GM21515 (cell line): ENCODE results near the gene SIRPA.
"Not testable (repeated sequence)": the region's sequence is repeated elsewhere in the genome, so short reads cannot be mapped to it uniquely, and the experiment has no call there.

Source experiments
- ATAC-seq: cut with Tn5 transposase; IDR thresholded peaks from one replicate; pipeline ENCODE4 v1.9.1; 2021; ENCODE audit not compliant: unreplicated experiment

Gene SIRPA

GRCh38 chr20:1905693-1906092 is 10.5 kb downstream of the SIRPA start:
- no peak for ATAC-seq

DNA sequence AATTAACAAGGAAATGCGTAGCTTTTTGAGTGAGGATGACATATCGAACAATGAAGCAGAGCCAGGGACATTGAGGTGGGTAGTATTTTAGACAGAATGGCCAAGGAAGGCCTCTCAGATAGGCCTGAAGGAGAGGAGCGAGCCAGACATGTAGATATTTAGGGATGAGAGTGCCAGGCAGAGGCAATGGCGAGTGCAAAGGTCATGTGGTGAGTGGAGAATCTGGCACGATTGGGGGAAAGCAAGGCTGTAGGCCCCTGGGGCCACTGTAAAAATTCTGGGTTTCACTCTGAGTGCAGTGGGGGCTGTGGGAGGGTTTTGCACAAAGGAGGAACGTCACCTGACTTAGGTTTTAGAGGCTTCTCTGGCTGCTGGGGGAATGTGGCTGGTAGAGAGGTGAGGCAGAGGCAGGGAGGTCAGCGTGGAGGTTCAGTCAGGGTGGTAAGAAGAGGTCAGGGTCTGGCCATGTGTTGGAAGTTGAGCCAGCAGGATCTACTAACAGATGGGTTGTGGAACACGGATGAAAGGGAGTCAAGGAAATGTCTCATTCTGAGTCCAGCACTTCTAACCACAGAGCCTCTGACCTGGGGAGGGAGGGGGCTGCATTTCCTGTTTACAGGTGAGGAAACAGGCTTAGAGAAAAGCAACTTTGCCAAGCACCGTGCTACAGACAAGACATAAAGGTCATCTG is 11.3 kb downstream of the SIRPA start:
- no peak for ATAC-seq

DNA sequence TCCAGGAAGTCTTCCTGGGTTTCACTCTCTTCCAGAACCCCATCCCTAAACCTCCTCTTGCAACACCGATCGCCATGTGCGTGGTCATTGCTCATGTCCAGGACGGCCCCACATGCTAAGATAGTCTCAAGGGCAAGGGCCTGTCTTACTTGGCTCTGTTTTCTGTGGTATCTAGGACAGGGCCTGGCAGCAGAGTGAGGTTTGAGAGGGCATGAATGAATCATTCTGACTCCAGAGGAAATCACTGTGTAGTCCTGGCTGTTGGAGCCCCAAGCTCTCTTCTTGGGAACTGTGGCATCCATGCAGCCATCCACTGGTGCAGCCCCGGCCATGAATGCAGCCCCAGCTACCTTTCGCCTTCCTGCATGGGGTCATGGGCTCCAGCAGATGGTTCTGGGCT is 12.4 kb downstream of the SIRPA start:
- ATAC-seq, result no peak

- ATAC-seq, result no peak
Observed at GRCh38 chr20:1908191-1908590, 13.0 kb downstream of the SIRPA start.

- no peak for ATAC-seq
Observed at GRCh38 chr20:1909097-1909496, 13.9 kb downstream of the SIRPA start.

- ATAC-seq, result no peak
Observed at GRCh38 chr20:1911536-1911935, 16.3 kb downstream of the SIRPA start.

GRCh38 chr20:1912053-1912452 is 16.8 kb downstream of the SIRPA start:
- no peak for ATAC-seq

DNA sequence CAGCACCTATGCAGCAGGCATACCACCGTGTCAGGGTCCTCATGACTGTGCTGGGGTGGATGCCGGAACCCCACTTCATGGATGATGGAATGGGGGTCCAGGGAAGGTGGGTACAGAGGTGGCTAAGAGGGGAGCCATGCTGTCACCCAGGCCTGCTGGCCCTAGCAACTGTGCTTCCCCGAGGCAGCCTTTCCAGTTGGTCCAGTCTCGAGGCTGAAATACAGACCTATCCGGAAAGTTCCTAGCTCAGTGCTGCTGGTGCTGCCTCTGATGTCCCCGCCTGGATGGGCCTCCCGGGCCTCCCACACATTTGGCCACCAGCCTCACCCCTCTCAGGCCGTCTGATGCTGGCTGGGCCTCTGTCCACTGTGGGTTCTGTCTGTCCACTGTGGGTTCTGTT is 17.4 kb downstream of the SIRPA start:
- ATAC-seq, result no peak

GRCh38 chr20:1915233-1915632 is 20.0 kb downstream of the SIRPA start:
- ATAC-seq, result not testable (repeated sequence)

GRCh38 chr20:1915725-1916124 is 20.5 kb downstream of the SIRPA start:
- ATAC-seq, result no peak

DNA sequence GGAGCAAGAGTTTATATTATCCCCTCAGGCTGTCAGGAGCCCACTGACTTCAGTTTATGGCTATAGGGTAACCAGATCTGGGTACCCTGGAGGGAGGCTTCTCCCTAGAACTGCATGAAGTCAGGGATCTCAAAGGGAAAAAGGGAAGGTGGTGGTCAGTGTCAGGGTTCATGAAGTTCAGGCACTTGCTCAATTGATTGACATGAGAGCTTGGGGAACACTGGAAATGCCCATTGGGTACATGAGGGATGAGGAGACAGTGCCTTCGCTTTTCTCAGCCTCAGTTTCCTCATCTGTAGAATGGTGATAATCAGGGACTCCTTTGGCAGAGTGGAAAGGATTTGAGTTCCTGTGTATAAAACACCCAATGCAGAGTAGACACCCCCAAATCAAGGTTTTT is 22.6 kb downstream of the SIRPA start:
- no peak for ATAC-seq

GRCh38 chr20:1918491-1919165 is 23.4 kb downstream of the SIRPA start:
- ATAC-seq, result no peak

- no peak for ATAC-seq
Observed at GRCh38 chr20:1920252-1920651, 25.0 kb downstream of the SIRPA start.

GRCh38 chr20:1920826-1921225 is 25.6 kb downstream of the SIRPA start:
- ATAC-seq, result no peak

DNA sequence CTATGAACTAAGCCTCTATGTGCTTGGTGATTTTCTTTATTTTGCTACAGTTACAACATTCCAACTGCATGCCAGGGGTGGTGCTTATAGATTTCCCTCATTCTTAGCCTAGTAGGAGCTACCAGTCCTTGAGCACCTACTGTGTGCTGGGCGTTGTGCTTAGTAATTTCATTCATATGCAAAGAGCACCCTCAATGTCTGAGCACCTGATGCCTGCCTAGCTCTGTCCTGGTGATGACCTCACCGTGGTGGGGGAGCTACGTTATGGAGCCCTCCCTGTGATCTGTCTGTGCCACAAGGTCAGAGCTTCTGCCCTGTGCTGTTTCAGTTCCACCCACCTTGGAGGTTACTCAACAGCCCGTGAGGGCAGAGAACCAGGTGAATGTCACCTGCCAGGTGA is 26.8 kb downstream of the SIRPA start:
- not testable (repeated sequence) for ATAC-seq

DNA sequence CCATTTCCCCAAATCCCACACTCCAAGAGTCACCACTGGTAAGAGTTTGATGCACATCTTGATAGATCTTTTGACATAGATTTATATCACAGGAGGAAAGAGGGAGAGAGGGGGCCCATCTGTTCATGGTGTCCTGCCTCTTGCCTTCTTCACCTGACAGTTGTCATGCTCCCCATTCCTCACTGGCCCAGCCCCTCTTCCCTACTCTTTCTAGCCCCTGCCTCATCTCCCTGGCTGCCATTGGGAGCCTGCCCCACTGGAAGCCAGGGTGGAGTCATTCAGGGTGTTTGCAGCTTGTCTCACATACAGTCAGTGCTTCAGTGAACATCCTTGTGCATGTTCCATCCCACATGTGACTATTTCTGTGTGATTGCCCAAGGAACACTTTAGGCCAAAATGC is 27.6 kb downstream of the SIRPA start:
- ATAC-seq, result no peak

DNA sequence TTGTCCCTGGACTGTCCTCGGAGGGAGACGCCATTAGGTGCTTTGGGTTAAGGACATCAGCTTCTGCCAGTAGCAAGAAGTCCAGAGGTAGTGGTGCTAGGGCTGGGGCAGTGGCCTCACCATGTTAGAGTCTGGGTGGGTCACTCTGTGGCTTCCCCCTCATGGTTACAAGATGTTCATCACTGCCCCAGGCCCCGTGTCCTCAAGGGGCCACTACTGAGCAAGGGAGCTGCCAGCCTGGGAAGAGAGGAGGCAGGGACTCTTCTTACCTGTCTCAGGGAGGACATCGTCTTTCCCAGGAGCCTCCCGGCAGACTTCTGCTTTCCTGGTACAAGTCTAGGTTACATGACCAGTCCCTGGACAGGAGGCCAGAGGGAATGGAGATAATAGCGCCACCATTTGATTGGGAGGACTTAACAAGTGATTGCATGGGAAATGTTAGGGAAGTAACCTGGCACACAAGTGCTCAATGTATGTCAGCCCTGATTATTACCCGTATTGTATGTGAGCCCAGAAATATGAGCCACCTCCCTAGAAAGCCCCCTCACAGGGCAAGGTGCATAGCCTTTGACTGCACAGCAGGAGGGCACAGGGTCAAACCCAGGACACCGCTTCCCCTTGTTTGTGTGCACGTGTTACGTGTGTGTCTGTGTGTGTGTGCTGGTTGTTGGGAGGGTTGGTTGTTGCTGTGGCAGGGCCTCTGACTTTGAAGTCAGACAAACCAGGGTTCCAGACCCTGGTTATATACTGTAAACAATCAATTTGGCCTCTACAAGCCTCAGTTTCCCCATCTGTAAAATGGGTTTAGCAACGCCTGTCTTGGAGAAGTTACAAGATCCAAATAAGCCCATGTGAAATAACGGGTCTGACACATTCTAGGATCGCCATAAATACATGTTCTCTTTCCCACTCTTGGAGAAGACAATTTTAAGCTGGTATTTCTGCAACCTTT is 30.0 kb downstream of the SIRPA start:
- no peak for ATAC-seq

GRCh38 chr20:1926237-1926636 is 31.0 kb downstream of the SIRPA start:
- ATAC-seq, result no peak

DNA sequence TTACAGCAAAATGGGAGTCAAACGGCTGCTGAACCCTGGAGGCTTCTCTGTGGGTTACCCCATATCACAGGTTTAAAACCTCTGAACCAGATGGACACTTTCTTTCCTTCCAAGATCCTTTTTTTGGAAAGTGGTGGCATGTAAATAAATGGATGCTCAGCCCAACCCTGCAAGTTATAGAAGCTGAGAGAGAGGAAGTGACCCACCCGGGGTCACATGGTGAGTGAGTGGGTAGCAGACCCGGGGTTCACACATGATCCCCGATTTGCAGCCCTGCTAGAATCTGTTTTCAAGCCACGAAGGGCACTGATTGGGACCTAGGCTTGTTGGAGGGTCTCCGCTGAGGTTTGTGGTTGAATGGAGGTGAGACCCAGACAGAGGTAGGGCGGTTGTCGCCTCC is 32.0 kb downstream of the SIRPA start:
- ATAC-seq, result no peak

DNA sequence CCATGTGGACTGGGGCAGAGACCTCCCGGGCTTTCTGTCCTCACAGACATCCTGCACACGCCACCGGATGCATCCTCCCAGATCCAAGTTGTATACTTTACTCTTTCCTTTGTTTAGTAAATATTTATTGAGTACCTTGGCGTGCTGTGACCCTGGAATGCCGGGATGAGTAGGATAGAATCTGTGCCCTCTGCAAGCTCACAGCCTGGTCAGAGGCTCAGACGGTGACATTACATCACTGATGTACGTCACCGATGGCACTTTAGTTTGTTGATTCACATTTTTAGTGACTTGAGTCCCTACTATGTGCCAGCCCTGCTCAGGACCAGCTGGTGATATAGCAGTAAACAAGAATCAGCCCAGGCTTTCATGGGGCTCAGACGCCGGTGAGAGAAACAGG is 32.9 kb downstream of the SIRPA start:
- no peak for ATAC-seq

GRCh38 chr20:1928782-1929181 is 33.6 kb downstream of the SIRPA start:
- ATAC-seq, result no peak

- ATAC-seq, result no peak
Observed at GRCh38 chr20:1929460-1929859, 34.3 kb downstream of the SIRPA start.
